A549 (cell line): ENCODE measurements around the gene ARHGEF11. TPM values are rescaled to one million over a fixed set of nuclear protein-coding genes. Genes with fewer than 3 reads are reported as not detected.
A peak's percentile ranks its signal among the peaks of the same experiment; 100 is the strongest.

Experiments used
- ATAC-seq, 2 experiments: fragments of 200-7000 bp in 1 of 2; fragments of >200 bp in 1 of 2; cut with Nextera tagmentation in 1 of 2; cut with Tn5 transposase in 1 of 2; 3 replicates each; pipeline versions ENCODE4 v1.8.0 to v1.9.1; 2018 to 2020; ENCODE audit warnings: mild to moderate bottlenecking in 1 of 2, moderate library complexity in 1 of 2
- CTCF ChIA-PET: fragments of 300-600 bp; sonication (Branson Sonifier 250); formaldehyde crosslinking; extraction: SDS; loops from one replicate; lab custom pipeline; 2021; ENCODE audit warnings: antibody characterized with exemption, inconsistent platforms; lab: Yijun Ruan, JAX
- POLR2A ChIA-PET: fragments of 350-600 bp; formaldehyde crosslinking; extraction: SDS; loops from one replicate; lab custom pipeline; 2021; ENCODE audit warnings: antibody characterized with exemption, inconsistent platforms; lab: Yijun Ruan, JAX
- DNase-seq, 2 experiments: peaks; one replicate each; pipeline versions ENCODE4 v3.0.0 to v3.0.0-alpha.2; 2011 to 2016; ENCODE audit warnings: low read depth in 1 of 2, low spot score in 1 of 2
- FAIRE-seq: peaks from 2 replicates; lab custom pipeline; 2011; peaks lifted over from hg19 to GRCh38; lab: Jason Lieb, UNC
- H3K27ac ChIP-seq, 2 experiments: fragments of >200 bp; sonication (Bioruptor Twin); formaldehyde crosslinking; 3 replicates each; pipeline ENCODE4 v1.5.1; 2016 to 2017
- H3K4me1 ChIP-seq: fragments of >200 bp; sonication (Bioruptor Twin); formaldehyde crosslinking; 3 replicates; pipeline ENCODE4 v1.6.1; 2016
- H3K4me2 ChIP-seq: fragments of >200 bp; sonication (Bioruptor Twin); formaldehyde crosslinking; 3 replicates; pipeline ENCODE4 v1.6.1; 2016
- H3K4me3 ChIP-seq: fragments of >200 bp; sonication (Bioruptor Twin); formaldehyde crosslinking; 3 replicates; pipeline ENCODE4 v1.5.1; 2016
- H3K9me3 ChIP-seq: fragments of >200 bp; sonication (Bioruptor Twin); formaldehyde crosslinking; 3 replicates; pipeline ENCODE4 v1.6.1; 2016
- BHLHE40 ChIP-seq: IDR thresholded peaks from 2 replicates; pipeline ENCODE4 v1.6.1; 2012; ENCODE audit warnings: low read depth, low read length, inconsistent platforms
- CHD4 ChIP-seq: fragments of 200-600 bp; sonication (generic); IDR thresholded peaks from 2 replicates; pipeline ENCODE4 v1.6.1; 2016; ENCODE audit warnings: antibody characterized with exemption, mild to moderate bottlenecking, borderline replicate concordance
- FOSB ChIP-seq: fragments of 250-450 bp; sonication (Bioruptor Pico); IDR thresholded peaks from 2 replicates; pipeline ENCODE4 v1.5.0; 2020; ENCODE audit warnings: mild to moderate bottlenecking, moderate library complexity
- FOSL2 ChIP-seq, 2 experiments: fragments of 450-650 bp in 1 of 2; fragments of >200 bp in 1 of 2; sonication (Bioruptor Twin) in 1 of 2; formaldehyde crosslinking; IDR thresholded peaks; 2 replicates each; pipeline versions ENCODE4 v1.5.0 to v1.6.1; 2016 to 2020; ENCODE audit warnings: mild to moderate bottlenecking in 1 of 2, moderate library complexity in 1 of 2
- FOXS1 ChIP-seq: fragments of 250-450 bp; sonication (Bioruptor Pico); IDR thresholded peaks from 2 replicates; pipeline ENCODE4 v1.5.0; 2020; ENCODE audit warnings: mild to moderate bottlenecking, moderate library complexity
- GATA3 ChIP-seq: IDR thresholded peaks from 2 replicates; pipeline ENCODE4 v1.6.1; 2012; ENCODE audit warnings: borderline replicate concordance
- HEYL ChIP-seq: fragments of 250-450 bp; sonication (Bioruptor Pico); IDR thresholded peaks from 2 replicates; pipeline ENCODE4 v1.8.0; 2021; ENCODE audit warnings: mild to moderate bottlenecking, moderate library complexity
- HOXB5 ChIP-seq: fragments of 250-450 bp; sonication (Bioruptor Pico); IDR thresholded peaks from 2 replicates; pipeline ENCODE4 v1.5.0; 2020; ENCODE audit warnings: mild to moderate bottlenecking, moderate library complexity
- MYC ChIP-seq: IDR thresholded peaks from 2 replicates; pipeline ENCODE4 v1.6.1; 2012; ENCODE audit warnings: mild to moderate bottlenecking, inconsistent platforms, low read length, improper control_type of control experiment, borderline replicate concordance
- NR3C1 ChIP-seq: fragments of >200 bp; sonication (Bioruptor Twin); formaldehyde crosslinking; IDR thresholded peaks from 3 replicates; pipeline ENCODE4 v1.6.1; 2017
- PBX3 ChIP-seq: IDR thresholded peaks from 2 replicates; pipeline ENCODE4 v1.6.1; 2012
- PHF8 ChIP-seq: fragments of 200-600 bp; sonication (generic); IDR thresholded peaks from 2 replicates; pipeline ENCODE4 v1.6.1; 2016; ENCODE audit warnings: low read depth, mild to moderate bottlenecking, antibody characterized with exemption, moderate library complexity, borderline replicate concordance
- RFX5 ChIP-seq: fragments of 450-650 bp; IDR thresholded peaks from 2 replicates; pipeline ENCODE4 v1.7.1; 2014; ENCODE audit warnings: antibody characterized with exemption, mild to moderate bottlenecking, moderate library complexity
- TP53 ChIP-seq: fragments of 250-450 bp; sonication (Bioruptor Pico); IDR thresholded peaks from 2 replicates; pipeline ENCODE4 v1.5.0; 2021; ENCODE audit warnings: mild to moderate bottlenecking, moderate library complexity
- ZC3H11A ChIP-seq: fragments of 450-650 bp; IDR thresholded peaks from 2 replicates; pipeline ENCODE4 v1.6.1; 2014; ENCODE audit warnings: antibody characterized with exemption, mild to moderate bottlenecking
- ZFP36 ChIP-seq: fragments of 450-650 bp; IDR thresholded peaks from 2 replicates; pipeline ENCODE4 v1.6.1; 2014; ENCODE audit warnings: borderline replicate concordance; ENCODE audit not compliant: partially characterized antibody
- ZNF302 ChIP-seq: fragments of 250-450 bp; sonication (Bioruptor Pico); IDR thresholded peaks from 2 replicates; pipeline ENCODE4 v1.9.0; 2021; ENCODE audit warnings: inconsistent platforms, mild to moderate bottlenecking, moderate library complexity
- WGBS: methylation state at CpG from one replicate; pipeline ENCODE4 v1.1.6; 2017; ENCODE audit errors: missing lambda C conversion rate; 5-methylcytosine and 5-hydroxymethylcytosine counted together
- polyA plus RNA-seq, 4 experiments: library from polyadenylated mRNA; depleted of rRNA in 3 of 4; stranded (reverse); fragments of >200 nt; fragmentation: RNase III in 1 of 4; extraction: RNeasy Plus Mini Kit Qiagen cat#74134 plus additional on column Dnase treatment in 1 of 4; gene quantifications; 2 replicates in 3 of 4; 3 replicates in 1 of 4; pipeline ENCODE4 v1.2.3, GENCODE V29; 2011 to 2017
- TF ChIP-seq, protein P1 (sequence below): fragments of >200 bp; sonication (Bioruptor Twin); formaldehyde crosslinking; IDR thresholded peaks from 3 replicates; pipeline ENCODE4 v1.5.1; 2016
- TF ChIP-seq, protein P2 (sequence below): fragments of >200 bp; sonication (Bioruptor Twin); formaldehyde crosslinking; IDR thresholded peaks from 3 replicates; pipeline ENCODE4 v1.6.1; 2016
- TF ChIP-seq, protein P3 (sequence below): IDR thresholded peaks from 2 replicates; pipeline ENCODE4 v1.6.1; 2012; ENCODE audit warnings: low read depth, borderline replicate concordance

ARHGEF11 gene
- polyA plus RNA-seq, 2 of the 4 experiments (the other 2 are of a cell fraction), result 15.7 to 17.1 TPM

- TF ChIP-seq PHF8 (no peak), ZC3H11A (no peak)
- H3K27ac ChIP-seq, result peak overlapping the region in 1 of 2 experiments; percentile 25; a peak in 1 of 6 replicates
- no peak for DNase-seq
- peaks cover 20% of the 10 kb centered on the region for H3K4me1 ChIP-seq
- H3K4me3 ChIP-seq, result no peak overlapping the region
- H3K4me2 ChIP-seq, result no peak overlapping the region
- ATAC-seq, result no peak
- H3K9me3 ChIP-seq, result no peaks in the 10 kb centered on the region
- ChIA-PET POLR2A (interaction anchor here (1.3 kb wide), 1 partner anchor 13 kb away, joined by 4 read pairs; no protein-coding TSS in a partner anchor), CTCF (interaction anchor here (0.7 to 6.7 kb wide), 11 partner anchors 17 to 221 kb away, joined by 3 to 102 read pairs (median 5); partner anchors contain the start of genes INSRR, NTRK1 and PEAR1)
- FAIRE-seq, result no peak
- 80% methylated on average over 1 of the region's 5 CpGs for WGBS
These were observed 135.9 kb downstream of the ARHGEF11 start for GRCh38 chr1:156909671-156910070.

- TF ChIP-seq PBX3, result no peak
- no peak for TF ChIP-seq RFX5
- no peak for TF ChIP-seq FOSB
- no peak for TF ChIP-seq BHLHE40
- TF ChIP-seq CHD4, result no peak
- TF ChIP-seq ZFP36, result no peak
- no peak for TF ChIP-seq NR3C1
- TF ChIP-seq, protein P1, sequence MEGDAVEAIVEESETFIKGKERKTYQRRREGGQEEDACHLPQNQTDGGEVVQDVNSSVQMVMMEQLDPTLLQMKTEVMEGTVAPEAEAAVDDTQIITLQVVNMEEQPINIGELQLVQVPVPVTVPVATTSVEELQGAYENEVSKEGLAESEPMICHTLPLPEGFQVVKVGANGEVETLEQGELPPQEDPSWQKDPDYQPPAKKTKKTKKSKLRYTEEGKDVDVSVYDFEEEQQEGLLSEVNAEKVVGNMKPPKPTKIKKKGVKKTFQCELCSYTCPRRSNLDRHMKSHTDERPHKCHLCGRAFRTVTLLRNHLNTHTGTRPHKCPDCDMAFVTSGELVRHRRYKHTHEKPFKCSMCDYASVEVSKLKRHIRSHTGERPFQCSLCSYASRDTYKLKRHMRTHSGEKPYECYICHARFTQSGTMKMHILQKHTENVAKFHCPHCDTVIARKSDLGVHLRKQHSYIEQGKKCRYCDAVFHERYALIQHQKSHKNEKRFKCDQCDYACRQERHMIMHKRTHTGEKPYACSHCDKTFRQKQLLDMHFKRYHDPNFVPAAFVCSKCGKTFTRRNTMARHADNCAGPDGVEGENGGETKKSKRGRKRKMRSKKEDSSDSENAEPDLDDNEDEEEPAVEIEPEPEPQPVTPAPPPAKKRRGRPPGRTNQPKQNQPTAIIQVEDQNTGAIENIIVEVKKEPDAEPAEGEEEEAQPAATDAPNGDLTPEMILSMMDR, result no peak
- TF ChIP-seq, protein P2, sequence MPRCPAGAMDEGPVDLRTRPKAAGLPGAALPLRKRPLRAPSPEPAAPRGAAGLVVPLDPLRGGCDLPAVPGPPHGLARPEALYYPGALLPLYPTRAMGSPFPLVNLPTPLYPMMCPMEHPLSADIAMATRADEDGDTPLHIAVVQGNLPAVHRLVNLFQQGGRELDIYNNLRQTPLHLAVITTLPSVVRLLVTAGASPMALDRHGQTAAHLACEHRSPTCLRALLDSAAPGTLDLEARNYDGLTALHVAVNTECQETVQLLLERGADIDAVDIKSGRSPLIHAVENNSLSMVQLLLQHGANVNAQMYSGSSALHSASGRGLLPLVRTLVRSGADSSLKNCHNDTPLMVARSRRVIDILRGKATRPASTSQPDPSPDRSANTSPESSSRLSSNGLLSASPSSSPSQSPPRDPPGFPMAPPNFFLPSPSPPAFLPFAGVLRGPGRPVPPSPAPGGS, result no peak
- no peak for TF ChIP-seq TP53
- TF ChIP-seq HOXB5 (CRISPR knock-in tag), result no peak
- TF ChIP-seq, protein P3, sequence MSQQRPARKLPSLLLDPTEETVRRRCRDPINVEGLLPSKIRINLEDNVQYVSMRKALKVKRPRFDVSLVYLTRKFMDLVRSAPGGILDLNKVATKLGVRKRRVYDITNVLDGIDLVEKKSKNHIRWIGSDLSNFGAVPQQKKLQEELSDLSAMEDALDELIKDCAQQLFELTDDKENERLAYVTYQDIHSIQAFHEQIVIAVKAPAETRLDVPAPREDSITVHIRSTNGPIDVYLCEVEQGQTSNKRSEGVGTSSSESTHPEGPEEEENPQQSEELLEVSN, result no peak
- no peak for TF ChIP-seq GATA3
- TF ChIP-seq MYC, result no peak
- no peak for TF ChIP-seq FOXS1 (CRISPR knock-in tag)
- no peak for TF ChIP-seq FOSL2 (IDR thresholded peaks at IDR 0.05)
- no peak for TF ChIP-seq FOSL2 (CRISPR knock-in tag; IDR thresholded peaks at IDR 0.05)
- TF ChIP-seq HEYL (CRISPR knock-in tag), result no peak
- TF ChIP-seq ZNF302 (CRISPR knock-in tag), result no peak
- CTCF ChIA-PET, result interaction anchor here (0.7 to 6.7 kb wide), 8 partner anchors 8 to 220 kb away, joined by 3 to 102 read pairs (median 5); partner anchors contain the start of genes INSRR, NTRK1 and PEAR1
- H3K9me3 ChIP-seq, result no peaks in the 10 kb centered on the region
- no peak overlapping the region for H3K4me2 ChIP-seq
- POLR2A ChIA-PET, result no interaction called here
- H3K4me3 ChIP-seq, result no peak overlapping the region
- 89% methylated on average over 10 of the region's 10 CpGs for WGBS
- FAIRE-seq, result no peak
- peaks cover 20% of the 10 kb centered on the region for H3K4me1 ChIP-seq
- H3K27ac ChIP-seq, result no peak overlapping the region
- no peak for DNase-seq
- no peak for ATAC-seq
These were observed 136.6 kb downstream of the ARHGEF11 start for GRCh38 chr1:156908955-156909354.
